Bone marrow (tissue), 2 donors: ENCODE results near the gene OR9I1.

Source experiments
- DNase-seq, 2 donors: peaks; one replicate each; lab custom pipeline; 2025; lab: John Stamatoyannopoulos, UW

Gene OR9I1, protein sequence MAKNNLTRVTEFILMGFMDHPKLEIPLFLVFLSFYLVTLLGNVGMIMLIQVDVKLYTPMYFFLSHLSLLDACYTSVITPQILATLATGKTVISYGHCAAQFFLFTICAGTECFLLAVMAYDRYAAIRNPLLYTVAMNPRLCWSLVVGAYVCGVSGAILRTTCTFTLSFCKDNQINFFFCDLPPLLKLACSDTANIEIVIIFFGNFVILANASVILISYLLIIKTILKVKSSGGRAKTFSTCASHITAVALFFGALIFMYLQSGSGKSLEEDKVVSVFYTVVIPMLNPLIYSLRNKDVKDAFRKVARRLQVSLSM

DNA sequence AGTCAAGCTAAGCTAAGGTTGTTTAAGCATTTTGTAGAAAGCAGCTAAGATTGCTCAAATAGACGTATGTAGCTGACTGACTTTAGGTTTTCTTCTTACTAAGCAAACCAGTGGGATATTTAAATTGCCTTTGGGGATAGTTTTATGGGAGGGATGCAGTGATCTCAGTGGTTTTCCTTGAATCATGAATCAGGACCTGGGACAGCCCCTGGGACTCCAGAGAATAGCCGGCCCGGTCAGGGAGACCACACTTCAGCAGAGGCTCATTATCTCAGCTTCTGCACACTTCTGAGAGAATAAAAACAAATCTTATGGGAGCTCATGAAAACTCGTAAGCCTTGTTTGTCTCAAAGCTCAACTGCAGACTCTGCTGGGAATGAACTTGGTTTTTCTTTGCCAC is at the start of gene OR9I1:
Gene OR9I1, minus strand, starts transcription at position 62 of the 400 bp plus-strand sequence. CDS start 6,086 bp downstream, outside the sequence.
- no peak for DNase-seq

DNA sequence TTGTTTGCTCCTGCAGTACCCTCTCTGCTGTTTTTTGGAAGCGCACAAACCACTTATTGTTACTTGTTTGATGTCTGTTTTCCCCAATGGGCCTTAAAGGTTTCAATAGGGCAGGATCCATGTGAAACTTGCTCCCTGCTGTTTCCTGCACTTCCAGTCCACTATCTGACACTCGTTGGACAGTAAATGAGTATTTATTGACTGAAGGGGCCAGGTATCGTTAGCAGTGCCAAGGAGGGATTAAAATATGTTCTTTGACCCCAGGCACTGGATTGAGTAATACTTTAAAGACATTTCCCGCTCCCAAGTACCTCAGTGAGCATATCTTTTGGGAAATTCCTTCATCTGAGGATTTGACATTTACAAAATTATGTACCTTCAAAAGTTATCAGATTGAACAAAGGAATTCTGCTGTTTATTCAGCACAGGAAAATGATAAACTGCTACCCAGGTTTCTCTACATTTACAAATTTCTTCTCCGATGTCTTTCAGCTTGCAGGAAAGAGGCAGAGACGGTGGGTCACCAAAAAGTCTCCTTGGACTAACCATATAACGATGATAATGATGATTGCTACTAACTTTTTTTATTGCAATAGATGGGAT is 40.3 kb upstream of the OR9I1 start:
- DNase-seq = no peak

DNA sequence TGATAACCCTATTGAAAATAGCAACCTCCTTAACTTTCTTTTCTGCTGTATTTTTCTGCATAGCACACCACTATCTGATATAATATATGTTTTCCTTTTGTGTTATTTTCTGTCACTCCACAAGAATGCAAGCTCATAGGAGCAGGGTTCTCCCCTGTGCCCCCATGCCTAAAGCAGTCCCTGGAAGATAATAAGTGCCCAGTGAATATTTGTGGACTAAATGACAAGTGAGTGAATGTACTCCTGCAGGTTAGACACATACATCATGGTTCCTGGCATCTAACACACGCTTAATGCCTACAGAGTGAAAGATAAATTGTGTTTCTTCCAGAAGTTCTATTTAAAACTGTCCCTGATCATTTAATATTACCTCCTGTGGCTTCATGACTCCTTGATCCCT is 39.7 kb upstream of the OR9I1 start:
- no peak for DNase-seq

DNA sequence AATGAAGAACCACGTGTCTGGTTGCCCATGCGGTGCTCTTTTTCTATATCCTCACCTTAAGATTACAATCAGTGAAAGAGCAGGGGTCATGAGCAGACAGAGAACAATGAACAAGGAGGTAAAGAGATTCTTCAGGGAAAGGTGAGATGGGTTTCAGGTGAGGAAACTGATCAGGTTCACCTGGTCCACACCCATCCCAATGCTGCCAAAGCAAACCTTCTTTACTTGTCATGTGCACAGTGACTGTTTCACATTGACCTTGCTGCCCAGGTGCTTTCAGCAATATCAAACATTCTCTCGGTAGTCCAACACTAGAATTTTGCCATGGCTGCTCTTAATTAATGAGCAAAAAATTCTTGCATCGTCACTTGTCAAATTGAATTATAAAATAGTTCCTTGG is 39.1 kb upstream of the OR9I1 start:
- DNase-seq = no peak

DNA sequence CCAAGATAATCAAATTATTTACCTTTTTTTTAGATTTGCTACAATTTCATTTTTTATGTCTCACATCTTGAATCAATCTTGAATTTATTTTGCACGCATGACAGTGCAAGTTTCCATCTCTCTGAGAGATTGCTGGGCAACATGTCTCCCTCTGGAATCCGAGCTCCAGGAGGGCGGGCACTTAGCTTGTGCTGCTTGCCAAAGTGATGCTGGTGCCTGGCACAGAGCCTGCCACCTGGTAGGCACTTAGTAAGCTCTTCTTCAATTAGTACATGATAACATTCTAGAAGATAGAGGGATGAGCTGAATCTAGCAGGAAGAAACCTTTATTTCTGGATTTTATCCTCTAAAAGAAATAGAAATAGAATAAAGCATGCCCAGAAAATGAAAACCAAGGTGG is 27.5 kb upstream of the OR9I1 start:
- DNase-seq = no peak

GRCh38 chr11:58142761-58143160 is 17.4 kb upstream of the OR9I1 start:
- DNase-seq = no peak

- DNase-seq = no peak
Measured at GRCh38 chr11:58135171-58135570, 9.8 kb upstream of the OR9I1 start.

DNA sequence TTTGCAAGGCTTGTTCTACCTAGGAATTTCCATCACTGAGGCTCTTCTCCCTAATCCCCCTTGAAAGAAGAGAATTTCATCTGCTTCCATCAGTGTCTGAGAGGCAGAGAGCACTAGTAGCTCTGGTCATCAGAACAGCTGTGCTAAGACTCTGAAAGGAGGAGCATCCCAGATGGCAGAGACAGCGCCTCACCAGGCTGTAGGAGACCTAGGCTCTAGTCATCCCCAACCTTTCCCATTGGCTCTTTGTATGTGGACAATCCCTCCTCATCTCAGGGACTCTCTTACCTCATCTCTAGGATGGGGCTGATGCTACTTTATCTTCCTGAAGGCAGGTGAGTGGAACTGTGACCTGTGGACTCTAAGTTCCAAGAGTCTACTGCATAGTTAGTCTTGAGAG is 8.8 kb upstream of the OR9I1 start:
- DNase-seq = no peak

DNA sequence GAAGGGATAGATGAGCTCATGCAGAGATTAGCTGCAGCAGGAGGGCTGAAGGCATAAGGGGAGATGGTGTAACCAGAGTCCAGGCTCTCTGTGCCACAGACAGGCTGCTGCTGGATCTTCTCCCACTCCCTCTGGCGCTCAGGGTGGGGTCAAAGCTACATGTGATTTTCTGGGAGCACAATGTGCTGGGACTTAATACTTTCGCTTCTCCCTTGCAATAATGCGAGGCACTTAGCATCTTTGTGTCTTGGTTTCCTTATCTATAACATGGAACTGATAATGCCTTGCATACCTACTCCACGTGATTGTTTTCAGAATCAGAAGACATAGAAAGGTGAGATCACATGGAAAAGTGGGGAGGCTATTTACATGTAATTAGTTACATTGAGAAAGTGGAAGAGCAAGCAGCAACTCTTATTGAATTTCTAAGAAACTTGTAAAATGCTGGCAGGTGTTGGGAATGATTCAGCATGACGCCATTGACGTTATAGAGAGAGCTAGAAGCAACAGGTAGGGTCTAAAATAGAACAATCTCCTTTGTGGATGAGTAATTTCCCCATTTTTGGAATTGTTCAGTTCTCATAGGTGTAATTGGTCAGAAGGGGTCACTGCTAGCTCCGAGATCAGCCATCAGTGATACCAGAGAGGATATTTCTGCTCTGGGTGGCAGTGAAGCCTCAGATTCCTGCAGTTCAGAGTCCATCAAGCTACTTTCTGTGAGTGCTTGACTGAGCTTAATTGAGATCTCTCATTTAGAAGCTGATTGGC is 8.2 kb upstream of the OR9I1 start:
- DNase-seq = no peak

GRCh38 chr11:58127350-58127749 is 2.0 kb upstream of the OR9I1 start:
- no peak for DNase-seq

DNA sequence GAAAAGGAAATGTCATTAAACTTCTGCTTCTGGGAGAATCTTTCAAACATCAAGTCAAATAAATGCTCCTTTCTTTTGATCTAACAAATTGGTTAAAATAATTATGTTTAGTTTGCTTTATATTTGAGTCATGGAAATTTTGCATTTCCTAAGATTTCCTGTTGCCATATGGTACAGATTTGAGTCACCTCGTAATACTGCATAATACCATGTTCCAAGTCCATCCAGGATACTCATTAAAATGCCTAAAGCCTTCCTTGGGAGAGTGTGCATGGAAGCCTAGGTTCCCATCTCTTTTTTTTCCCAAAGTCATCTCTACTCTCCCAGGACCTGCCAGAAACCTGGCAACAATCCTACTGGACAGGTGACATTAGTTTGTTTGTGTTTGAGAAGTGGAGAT is 4.2 kb downstream of the OR9I1 start:
- no peak for DNase-seq

- DNase-seq = no peak
Measured at GRCh38 chr11:58097437-58097836, 27.9 kb downstream of the OR9I1 start.

DNA sequence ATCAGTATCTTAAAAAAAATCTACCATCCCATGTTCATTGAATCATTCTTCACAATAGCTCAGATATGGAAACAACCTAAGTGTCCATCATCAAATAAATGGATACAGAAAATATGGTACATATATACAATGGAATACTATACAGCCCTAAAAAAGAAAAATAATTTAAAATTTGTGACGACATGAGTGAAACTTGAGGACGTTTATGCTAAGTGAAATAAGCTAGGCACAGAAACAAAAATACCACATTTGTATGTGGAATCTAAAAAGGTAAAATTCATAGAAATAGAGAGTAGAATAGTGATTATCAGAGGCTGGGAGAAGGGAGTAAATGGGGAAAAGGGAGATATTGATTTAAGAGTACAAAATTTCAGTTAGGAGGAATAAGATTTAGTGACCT is 38.8 kb downstream of the OR9I1 start:
- DNase-seq = no peak

- no peak for DNase-seq
Measured at GRCh38 chr11:58075781-58076180, 49.5 kb downstream of the OR9I1 start.

DNA sequence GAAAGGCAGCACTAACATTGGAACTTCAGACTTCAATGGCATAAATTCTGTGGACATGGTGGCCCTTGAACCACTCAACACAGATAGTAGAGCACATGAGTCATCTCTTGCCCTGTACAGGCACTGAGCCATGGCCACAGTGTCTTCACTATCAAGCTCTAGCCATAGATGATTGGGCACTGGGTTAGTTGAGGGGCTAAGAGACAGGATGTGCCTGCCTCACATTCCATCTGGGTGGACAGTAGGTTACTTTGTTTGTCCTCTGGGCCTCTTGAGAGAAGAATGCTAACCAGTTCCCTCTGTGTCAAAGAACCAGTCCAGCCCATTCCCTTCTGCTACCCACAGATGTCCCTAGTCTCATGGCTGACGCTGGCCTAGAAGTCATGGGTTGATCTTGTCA is 54.7 kb downstream of the OR9I1 start:
- no peak for DNase-seq

DNA sequence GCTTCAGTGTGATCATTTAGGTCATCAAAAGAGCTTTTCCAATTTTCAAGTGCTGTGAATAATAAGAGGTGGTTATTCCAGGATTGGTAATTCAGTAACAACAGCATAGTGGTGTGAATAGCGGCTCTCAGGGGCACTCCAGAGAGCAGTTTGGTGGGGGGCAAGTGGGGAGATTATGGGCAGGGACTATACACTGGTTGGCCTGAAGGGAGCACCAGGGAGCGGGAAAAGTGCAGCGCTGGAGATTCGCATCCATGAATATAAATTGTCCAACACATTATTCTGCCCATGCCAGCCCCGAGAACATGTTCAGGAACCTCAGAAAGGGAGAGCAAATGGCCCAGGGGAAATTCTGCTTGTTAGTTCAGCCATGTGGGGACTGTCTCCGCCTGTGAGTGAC is 56.7 kb downstream of the OR9I1 start:
- no peak for DNase-seq

GRCh38 chr11:58067685-58068084 is 57.6 kb downstream of the OR9I1 start:
- DNase-seq = no peak
